ENCODE results near the gene FRY.

GRCh38 chr13:32025730-32026129 lies 5.8 kb upstream of the FRY start:
- TF ChIP-seq CTCF (IDR thresholded peaks at IDR 0.05; ENCODE audit: insufficient read depth, low read length) (no peak), REST (IDR thresholded peaks at IDR 0.05; ENCODE audit: insufficient replicate concordance, low read depth) (no peak)

All from HL-60 (cell line).